ENCODE measurements around the gene CLIC5.

Gene CLIC5

GRCh38 chr6:45983062-45983461 lies 32.6 kb downstream of the CLIC5 start:
- no CpG with 5 or more reads among the region's 1 CpG for WGBS (ENCODE audit: extremely low coverage, insufficient coverage, insufficient read length)
- H4K8ac ChIP-seq (ENCODE audit: low read depth, low read length), result no peak overlapping the region
- no peak overlapping the region for H2BK120ac ChIP-seq (ENCODE audit: insufficient read depth, low read length, poor library complexity)

GRCh38 chr6:45982280-45983036 lies 33.2 kb downstream of the CLIC5 start:
- no peak overlapping the region for H3K14ac ChIP-seq (ENCODE audit: low read length)
- no peaks in the 10 kb centered on the region for H3K36me3 ChIP-seq (ENCODE audit: control insufficient read depth in 1 of 2, insufficient read depth in 2 of 2, low read length in 2 of 2)
- no peak overlapping the region for H4K12ac ChIP-seq (ENCODE audit: low read depth, low read length)
- H3K4ac ChIP-seq (ENCODE audit: low read depth, low read length), result no peak overlapping the region
- no peak overlapping the region for H2BK12ac ChIP-seq (ENCODE audit: low read length)
- no peak overlapping the region for H3K4me2 ChIP-seq (ENCODE audit: low read length)
- no peak overlapping the region for H4K91ac ChIP-seq (ENCODE audit: low read depth, low read length)
- no peak for DNase-seq
- H3K9ac ChIP-seq (ENCODE audit: low read length), result no peak overlapping the region
- no peaks in the 10 kb centered on the region for H3K9me3 ChIP-seq (ENCODE audit: insufficient read depth, low read depth, low read length)
- H3K4me3 ChIP-seq (ENCODE audit: low read depth, low read length), result no peak overlapping the region
- no peak overlapping the region for H2BK5ac ChIP-seq (ENCODE audit: low read depth, low read length, poor library complexity)
- H2AFZ ChIP-seq (ENCODE audit: insufficient read depth, low read length, poor library complexity), result no peak overlapping the region
- WGBS (ENCODE audit: extremely low coverage, insufficient coverage, insufficient read length), result no CpG with 5 or more reads among the region's 9 CpGs
- H3K18ac ChIP-seq (ENCODE audit: low read length), result no peak overlapping the region
- H3K27me3 ChIP-seq (ENCODE audit: insufficient read depth, low read length), result no peaks in the 10 kb centered on the region
- H2AK5ac ChIP-seq (ENCODE audit: low read length), result no peak overlapping the region
- peaks cover 0 to 4% of the 10 kb centered on the region in 2 experiments for H3K4me1 ChIP-seq (ENCODE audit: control insufficient read depth in 1 of 2, insufficient read depth in 2 of 2, low read length in 2 of 2)
- H4K8ac ChIP-seq (ENCODE audit: low read depth, low read length), result no peak overlapping the region
- no peaks in the 10 kb centered on the region for H3K79me2 ChIP-seq (ENCODE audit: control insufficient read depth, insufficient read depth, low read length, poor library complexity)
- H3K79me1 ChIP-seq (ENCODE audit: low read length), result no peaks in the 10 kb centered on the region
- H3K23ac ChIP-seq (ENCODE audit: low read length), result no peak overlapping the region
- H3K27ac ChIP-seq (ENCODE audit: low read depth, low read length), result no peak overlapping the region
- H2BK120ac ChIP-seq (ENCODE audit: insufficient read depth, low read length, poor library complexity), result no peak overlapping the region

More at GRCh38 chr6:45983062-45983461, 32.6 kb downstream of the CLIC5 start:
- no peak overlapping the region for H3K4ac ChIP-seq (ENCODE audit: low read depth, low read length)
- H3K23ac ChIP-seq (ENCODE audit: low read length), result no peak overlapping the region
- H4K12ac ChIP-seq (ENCODE audit: low read depth, low read length), result no peak overlapping the region
- no peak overlapping the region for H3K4me3 ChIP-seq (ENCODE audit: low read depth, low read length)
- H3K79me2 ChIP-seq (ENCODE audit: control insufficient read depth, insufficient read depth, low read length, poor library complexity), result no peaks in the 10 kb centered on the region
- no peak overlapping the region for H2AFZ ChIP-seq (ENCODE audit: insufficient read depth, low read length, poor library complexity)
- no peak overlapping the region for H4K91ac ChIP-seq (ENCODE audit: low read depth, low read length)
- no peak overlapping the region for H3K27ac ChIP-seq (ENCODE audit: low read depth, low read length)
- H3K9ac ChIP-seq (ENCODE audit: low read length), result no peak overlapping the region
- H3K79me1 ChIP-seq (ENCODE audit: low read length), result no peaks in the 10 kb centered on the region
- no peak overlapping the region for H3K4me2 ChIP-seq (ENCODE audit: low read length)
- H2AK5ac ChIP-seq (ENCODE audit: low read length), result no peak overlapping the region
- no peak overlapping the region for H3K18ac ChIP-seq (ENCODE audit: low read length)
- H3K9me3 ChIP-seq (ENCODE audit: insufficient read depth, low read depth, low read length), result no peaks in the 10 kb centered on the region
- H3K4me1 ChIP-seq (ENCODE audit: control insufficient read depth in 1 of 2, insufficient read depth in 2 of 2, low read length in 2 of 2), result peaks cover 0 to 4% of the 10 kb centered on the region in 2 experiments
- peak; percentile 42 to 54 for DNase-seq
- H2BK5ac ChIP-seq (ENCODE audit: low read depth, low read length, poor library complexity), result no peak overlapping the region
- H3K36me3 ChIP-seq (ENCODE audit: control insufficient read depth in 1 of 2, insufficient read depth in 2 of 2, low read length in 2 of 2), result no peaks in the 10 kb centered on the region
- no peaks in the 10 kb centered on the region for H3K27me3 ChIP-seq (ENCODE audit: insufficient read depth, low read length)
- H2BK12ac ChIP-seq (ENCODE audit: low read length), result no peak overlapping the region
- no peak overlapping the region for H3K14ac ChIP-seq (ENCODE audit: low read length)

- no peaks in the 10 kb centered on the region for H3K79me2 ChIP-seq (ENCODE audit: control insufficient read depth, insufficient read depth, low read length, poor library complexity)
- H2BK5ac ChIP-seq (ENCODE audit: low read depth, low read length, poor library complexity), result no peak overlapping the region
- no peak overlapping the region for H3K4me2 ChIP-seq (ENCODE audit: low read length)
- no peak overlapping the region for H3K18ac ChIP-seq (ENCODE audit: low read length)
- no peaks in the 10 kb centered on the region for H3K79me1 ChIP-seq (ENCODE audit: low read length)
- H3K27ac ChIP-seq (ENCODE audit: low read depth, low read length), result no peak overlapping the region
- H3K4ac ChIP-seq (ENCODE audit: low read depth, low read length), result no peak overlapping the region
- H3K4me1 ChIP-seq (ENCODE audit: control insufficient read depth in 1 of 2, insufficient read depth in 2 of 2, low read length in 2 of 2), result peaks cover 0 to 2% of the 10 kb centered on the region in 2 experiments
- no peak overlapping the region for H2BK120ac ChIP-seq (ENCODE audit: insufficient read depth, low read length, poor library complexity)
- no peak overlapping the region for H3K4me3 ChIP-seq (ENCODE audit: low read depth, low read length)
- H4K91ac ChIP-seq (ENCODE audit: low read depth, low read length), result no peak overlapping the region
- H4K8ac ChIP-seq (ENCODE audit: low read depth, low read length), result no peak overlapping the region
- H3K23ac ChIP-seq (ENCODE audit: low read length), result no peak overlapping the region
- no peaks in the 10 kb centered on the region for H3K36me3 ChIP-seq (ENCODE audit: control insufficient read depth in 1 of 2, insufficient read depth in 2 of 2, low read length in 2 of 2)
- WGBS (ENCODE audit: extremely low coverage, insufficient coverage, insufficient read length), result no CpG with 5 or more reads among the region's 3 CpGs
- no peaks in the 10 kb centered on the region for H3K27me3 ChIP-seq (ENCODE audit: insufficient read depth, low read length)
- H4K12ac ChIP-seq (ENCODE audit: low read depth, low read length), result no peak overlapping the region
- H2BK12ac ChIP-seq (ENCODE audit: low read length), result no peak overlapping the region
- peak; percentile 61 to 75 for DNase-seq
- H2AK5ac ChIP-seq (ENCODE audit: low read length), result no peak overlapping the region
- H2AFZ ChIP-seq (ENCODE audit: insufficient read depth, low read length, poor library complexity), result no peak overlapping the region
- H3K9ac ChIP-seq (ENCODE audit: low read length), result no peak overlapping the region
- H3K14ac ChIP-seq (ENCODE audit: low read length), result no peak overlapping the region
- no peaks in the 10 kb centered on the region for H3K9me3 ChIP-seq (ENCODE audit: insufficient read depth, low read depth, low read length)
Observed at GRCh38 chr6:45981046-45981445, 34.6 kb downstream of the CLIC5 start.

- Histone ChIP-seq H3K79me1 (ENCODE audit: low read length) (no peaks in the 10 kb centered on the region), H3K9ac (ENCODE audit: low read length) (no peak overlapping the region), H2AFZ (ENCODE audit: insufficient read depth, low read length, poor library complexity) (no peak overlapping the region), H3K36me3 (ENCODE audit: control insufficient read depth in 1 of 2, insufficient read depth in 2 of 2, low read length in 2 of 2) (no peaks in the 10 kb centered on the region), H3K23ac (ENCODE audit: low read length) (no peak overlapping the region), H2BK12ac (ENCODE audit: low read length) (no peak overlapping the region), H3K4me1 (ENCODE audit: control insufficient read depth in 1 of 2, insufficient read depth in 2 of 2, low read length in 2 of 2) (peaks cover 0 to 2% of the 10 kb centered on the region in 2 experiments), H2BK5ac (ENCODE audit: low read depth, low read length, poor library complexity) (no peak overlapping the region), H3K4me2 (ENCODE audit: low read length) (no peak overlapping the region), H2AK5ac (ENCODE audit: low read length) (no peak overlapping the region), H3K4ac (ENCODE audit: low read depth, low read length) (no peak overlapping the region), H3K4me3 (ENCODE audit: low read depth, low read length) (no peak overlapping the region), H2BK120ac (ENCODE audit: insufficient read depth, low read length, poor library complexity) (no peak overlapping the region), H3K18ac (ENCODE audit: low read length) (no peak overlapping the region), H3K27me3 (ENCODE audit: insufficient read depth, low read length) (no peaks in the 10 kb centered on the region), H4K12ac (ENCODE audit: low read depth, low read length) (no peak overlapping the region), H4K8ac (ENCODE audit: low read depth, low read length) (no peak overlapping the region), H3K9me3 (ENCODE audit: insufficient read depth, low read depth, low read length) (peaks cover 2% of the 10 kb centered on the region), H4K91ac (ENCODE audit: low read depth, low read length) (no peak overlapping the region), H3K27ac (ENCODE audit: low read depth, low read length) (no peak overlapping the region), H3K79me2 (ENCODE audit: control insufficient read depth, insufficient read depth, low read length, poor library complexity) (no peaks in the 10 kb centered on the region), H3K14ac (ENCODE audit: low read length) (no peak overlapping the region)
- no CpG with 5 or more reads among the region's 2 CpGs for WGBS (ENCODE audit: extremely low coverage, insufficient coverage, insufficient read length)
- no peak for DNase-seq
Observed at GRCh38 chr6:45979311-45979710, 36.3 kb downstream of the CLIC5 start.
